LNCaP clone FGC (cell line): ENCODE results near the gene CISH.

Experiments used
- DNase-seq: peaks from one replicate; pipeline ENCODE4 v3.0.0-alpha.2; 2011; ENCODE audit warnings: low read depth
- H3K4me3 ChIP-seq: 2 replicates; pipeline ENCODE4 v1.5.1; 2011; ENCODE audit warnings: mild to moderate bottlenecking, low read depth, low read length, control low read depth
- TF ChIP-seq, protein P1 (sequence below): IDR thresholded peaks from 2 replicates; pipeline ENCODE4 v1.5.1; 2012; ENCODE audit warnings: mild to moderate bottlenecking; ENCODE audit not compliant: control insufficient read depth, insufficient read depth; ENCODE audit errors: extremely low read depth

Gene CISH

DNA sequence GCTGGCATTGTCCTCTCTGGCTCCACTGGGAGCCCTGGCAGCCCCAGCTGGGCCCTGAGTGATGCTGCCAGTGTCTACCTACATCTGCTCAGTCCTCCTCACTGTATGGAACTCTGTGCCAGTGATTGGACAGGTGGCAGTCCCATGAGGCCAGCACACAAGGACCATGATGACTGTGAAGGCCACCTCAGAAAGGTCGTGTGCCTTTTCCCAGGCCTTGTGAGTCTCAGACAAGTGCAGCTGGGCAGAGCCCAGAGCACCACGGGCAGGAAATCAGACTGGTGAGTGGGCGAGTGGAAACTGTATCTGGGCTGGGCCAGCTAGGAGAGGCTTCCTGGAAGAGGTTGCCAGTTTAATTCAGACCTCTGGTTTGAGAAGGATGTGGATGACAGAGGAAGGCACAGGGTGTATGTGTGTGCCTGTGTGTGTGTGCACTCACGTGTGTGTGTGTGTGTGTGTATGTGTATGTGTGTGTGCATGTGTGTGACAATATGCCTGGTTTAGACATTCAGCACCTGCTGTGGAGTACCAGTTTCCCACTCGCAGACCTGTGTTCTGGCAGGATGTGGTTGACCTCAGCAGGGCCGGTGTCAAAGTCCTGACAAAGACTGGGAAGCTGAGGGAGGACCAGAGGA lies 12.4 kb upstream of the CISH start:
- TF ChIP-seq, protein P1, sequence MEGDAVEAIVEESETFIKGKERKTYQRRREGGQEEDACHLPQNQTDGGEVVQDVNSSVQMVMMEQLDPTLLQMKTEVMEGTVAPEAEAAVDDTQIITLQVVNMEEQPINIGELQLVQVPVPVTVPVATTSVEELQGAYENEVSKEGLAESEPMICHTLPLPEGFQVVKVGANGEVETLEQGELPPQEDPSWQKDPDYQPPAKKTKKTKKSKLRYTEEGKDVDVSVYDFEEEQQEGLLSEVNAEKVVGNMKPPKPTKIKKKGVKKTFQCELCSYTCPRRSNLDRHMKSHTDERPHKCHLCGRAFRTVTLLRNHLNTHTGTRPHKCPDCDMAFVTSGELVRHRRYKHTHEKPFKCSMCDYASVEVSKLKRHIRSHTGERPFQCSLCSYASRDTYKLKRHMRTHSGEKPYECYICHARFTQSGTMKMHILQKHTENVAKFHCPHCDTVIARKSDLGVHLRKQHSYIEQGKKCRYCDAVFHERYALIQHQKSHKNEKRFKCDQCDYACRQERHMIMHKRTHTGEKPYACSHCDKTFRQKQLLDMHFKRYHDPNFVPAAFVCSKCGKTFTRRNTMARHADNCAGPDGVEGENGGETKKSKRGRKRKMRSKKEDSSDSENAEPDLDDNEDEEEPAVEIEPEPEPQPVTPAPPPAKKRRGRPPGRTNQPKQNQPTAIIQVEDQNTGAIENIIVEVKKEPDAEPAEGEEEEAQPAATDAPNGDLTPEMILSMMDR = no peak
- H3K4me3 ChIP-seq = no peak overlapping the region
- DNase-seq = no peak

DNA sequence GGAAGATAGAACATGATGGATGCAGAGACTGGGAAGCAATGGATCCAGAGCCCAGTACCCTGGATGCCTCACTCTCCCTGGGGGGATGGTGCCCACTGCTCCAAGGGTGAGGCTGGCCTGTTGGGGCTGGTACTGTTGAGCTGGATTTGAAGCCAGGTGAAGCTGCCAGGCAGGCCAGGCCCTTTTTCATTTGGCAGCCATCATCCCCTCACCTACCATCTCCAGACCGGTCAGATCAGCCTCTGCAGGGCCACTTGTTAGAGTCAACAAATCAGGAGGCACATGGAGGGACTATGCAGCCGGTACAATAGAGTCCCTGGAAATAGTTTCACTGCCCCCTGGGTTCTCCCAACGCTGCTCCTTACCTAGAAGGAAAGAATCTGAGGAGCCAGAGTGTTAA lies 11.3 kb upstream of the CISH start:
- no peak overlapping the region for H3K4me3 ChIP-seq
- no peak for DNase-seq
- TF ChIP-seq, protein P1 = no peak

DNA sequence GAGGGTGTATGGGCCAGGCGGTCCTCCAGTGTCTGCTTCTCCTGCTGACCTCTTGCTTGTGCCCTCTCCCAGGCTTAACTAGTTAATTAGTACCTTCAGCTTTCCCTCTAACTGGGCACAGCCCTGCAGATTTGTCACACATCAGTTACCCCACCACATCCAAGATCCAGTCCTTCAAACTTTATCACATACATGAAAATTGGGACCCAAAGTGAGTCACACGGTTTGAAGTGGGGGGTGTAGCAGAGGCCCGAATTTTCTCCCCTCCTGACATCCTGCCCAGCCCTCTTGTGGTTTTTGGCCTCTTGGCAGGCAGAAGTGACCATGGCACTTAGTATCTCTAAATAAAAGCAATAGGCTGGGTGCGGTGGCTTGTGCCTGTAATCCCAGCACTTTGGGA lies 9.2 kb upstream of the CISH start:
- TF ChIP-seq, protein P1 = no peak
- H3K4me3 ChIP-seq = peak overlapping the region; percentile 10; the same call in 1 of the 2 replicates
- no peak for DNase-seq

DNA sequence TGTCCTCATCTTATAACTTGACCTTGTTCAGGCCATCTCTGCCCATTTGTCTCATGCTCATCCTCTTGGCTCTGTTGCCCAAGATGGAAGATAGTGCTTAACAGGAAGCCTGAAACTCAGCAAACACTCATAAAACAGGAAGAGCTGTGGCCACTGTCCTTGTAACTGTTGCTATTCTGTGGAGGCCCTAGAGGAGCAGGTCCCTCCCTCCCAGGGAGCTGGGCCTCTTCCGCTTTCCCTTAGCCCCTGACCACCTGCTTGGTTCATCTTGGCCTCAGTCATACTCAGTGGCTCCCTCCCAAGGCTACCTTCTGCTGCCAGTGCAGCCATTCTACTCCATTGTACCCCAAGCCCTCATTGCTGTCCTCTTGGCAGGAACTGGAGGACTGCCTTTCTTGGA lies 8.8 kb upstream of the CISH start:
- TF ChIP-seq, protein P1 = 0 out of 2 replicates have a peak, but pooled peaks have one; percentile 8
- DNase-seq = peak; percentile 76
- peak overlapping the region; percentile 10; the same call in 1 of the 2 replicates for H3K4me3 ChIP-seq

DNA sequence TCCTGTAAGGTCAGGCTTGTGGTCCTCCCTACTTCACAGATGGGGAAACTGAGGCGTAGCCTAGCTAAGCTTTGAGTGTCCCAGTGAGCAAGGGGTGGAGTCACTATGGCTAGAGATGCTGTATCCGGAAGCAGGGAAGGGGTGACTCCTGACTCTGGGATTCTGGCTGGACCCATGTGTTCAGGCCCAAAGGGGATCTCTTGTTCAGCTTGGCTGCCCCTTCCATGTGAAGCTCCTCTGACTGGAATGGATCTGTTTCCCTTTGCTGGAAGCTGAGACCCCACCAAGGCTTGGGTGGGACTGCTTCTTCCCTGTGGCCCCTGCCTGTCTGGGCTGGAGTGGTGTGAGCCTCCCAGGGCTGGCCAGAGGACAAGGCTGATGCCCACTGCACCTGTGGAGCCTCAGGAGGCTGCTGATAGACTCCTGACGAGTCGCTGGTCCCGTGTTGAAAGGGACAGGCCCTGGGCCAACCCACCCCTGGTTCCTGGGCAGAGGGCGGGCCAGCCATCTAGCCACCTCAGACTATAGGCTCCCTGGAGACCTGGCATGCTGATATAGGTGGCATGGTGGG lies 6.4 kb upstream of the CISH start:
- H3K4me3 ChIP-seq = peak overlapping the region; percentile 74
- no peak for DNase-seq
- TF ChIP-seq, protein P1 = no peak

DNA sequence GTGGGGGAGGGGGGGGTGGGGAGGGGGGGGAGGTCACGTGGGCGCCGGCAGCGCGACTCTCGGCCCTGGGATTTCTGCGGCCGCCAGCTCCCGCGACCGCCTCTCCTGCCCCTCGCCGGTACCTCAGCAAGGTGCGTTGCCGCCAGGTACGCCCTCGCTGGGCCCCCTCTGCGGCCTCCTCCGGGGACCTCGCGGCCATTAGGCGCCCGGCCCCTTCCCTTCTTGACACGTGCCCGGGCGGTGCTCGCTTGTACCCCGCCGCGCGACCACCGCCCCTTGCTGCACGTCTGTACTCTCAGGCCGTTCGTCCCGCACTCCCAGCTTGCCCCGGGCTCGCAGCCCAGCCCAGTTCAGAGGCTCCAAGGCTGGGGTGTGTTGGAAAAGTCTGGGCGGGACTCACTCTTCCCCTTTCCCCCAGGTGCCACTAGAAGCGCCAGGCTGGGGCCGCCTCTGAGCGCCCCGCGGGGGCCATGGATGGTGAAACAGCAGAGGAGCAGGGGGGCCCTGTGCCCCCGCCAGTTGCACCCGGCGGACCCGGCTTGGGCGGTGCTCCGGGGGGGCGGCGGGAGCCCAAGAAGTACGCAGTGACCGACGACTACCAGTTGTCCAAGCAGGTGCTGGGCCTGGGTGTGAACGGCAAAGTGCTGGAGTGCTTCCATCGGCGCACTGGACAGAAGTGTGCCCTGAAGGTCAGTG lies 5.7 kb upstream of the CISH start, which contains the start of gene MAPKAPK3:
MAPKAPK3 (plus strand) TSS at position 56 of the 696 bp plus-strand sequence; CDS start at position 471, 415 bp downstream.
- DNase-seq = no peak
- TF ChIP-seq, protein P1 = no peak
- H3K4me3 ChIP-seq = peak within 1 kb of the TSS; percentile 74
